ENCODE data around the gene DEFB124. TPM values are rescaled to one million over a fixed set of nuclear protein-coding genes. Genes with fewer than 3 reads are reported as not detected.

DEFB124 gene
- polyA plus RNA-seq, 1 donor from 2014 or later: not detected

DNA sequence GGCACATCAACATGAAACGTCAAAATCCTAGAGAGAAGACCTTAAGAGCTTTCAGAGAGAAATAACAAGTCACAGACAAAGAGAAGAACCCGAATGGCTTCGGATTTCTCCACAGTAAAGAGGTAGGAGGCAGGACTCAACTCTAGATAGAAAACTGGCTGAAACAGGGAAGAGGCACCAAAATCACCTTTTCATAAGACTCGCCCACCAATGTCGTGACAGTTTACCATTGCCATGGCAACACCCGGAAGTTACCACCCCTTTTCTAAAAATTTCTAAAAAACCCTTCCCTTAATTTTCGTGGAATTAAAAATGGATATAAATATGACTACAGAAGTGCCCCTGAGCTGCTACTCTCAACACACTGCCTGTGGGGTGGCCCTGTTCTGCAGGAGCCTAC, 56.6 kb downstream of the DEFB124 start:
- no peaks in the 10 kb centered on the region for H3K9me3 ChIP-seq (ENCODE audit: low read length)
- H3K36me3 ChIP-seq (ENCODE audit: insufficient read depth, low read length): no peaks in the 10 kb centered on the region
- no peak for TF ChIP-seq TAF1 (IDR thresholded peaks at IDR 0.05; ENCODE audit: low read depth)
- TF ChIP-seq, protein P1, sequence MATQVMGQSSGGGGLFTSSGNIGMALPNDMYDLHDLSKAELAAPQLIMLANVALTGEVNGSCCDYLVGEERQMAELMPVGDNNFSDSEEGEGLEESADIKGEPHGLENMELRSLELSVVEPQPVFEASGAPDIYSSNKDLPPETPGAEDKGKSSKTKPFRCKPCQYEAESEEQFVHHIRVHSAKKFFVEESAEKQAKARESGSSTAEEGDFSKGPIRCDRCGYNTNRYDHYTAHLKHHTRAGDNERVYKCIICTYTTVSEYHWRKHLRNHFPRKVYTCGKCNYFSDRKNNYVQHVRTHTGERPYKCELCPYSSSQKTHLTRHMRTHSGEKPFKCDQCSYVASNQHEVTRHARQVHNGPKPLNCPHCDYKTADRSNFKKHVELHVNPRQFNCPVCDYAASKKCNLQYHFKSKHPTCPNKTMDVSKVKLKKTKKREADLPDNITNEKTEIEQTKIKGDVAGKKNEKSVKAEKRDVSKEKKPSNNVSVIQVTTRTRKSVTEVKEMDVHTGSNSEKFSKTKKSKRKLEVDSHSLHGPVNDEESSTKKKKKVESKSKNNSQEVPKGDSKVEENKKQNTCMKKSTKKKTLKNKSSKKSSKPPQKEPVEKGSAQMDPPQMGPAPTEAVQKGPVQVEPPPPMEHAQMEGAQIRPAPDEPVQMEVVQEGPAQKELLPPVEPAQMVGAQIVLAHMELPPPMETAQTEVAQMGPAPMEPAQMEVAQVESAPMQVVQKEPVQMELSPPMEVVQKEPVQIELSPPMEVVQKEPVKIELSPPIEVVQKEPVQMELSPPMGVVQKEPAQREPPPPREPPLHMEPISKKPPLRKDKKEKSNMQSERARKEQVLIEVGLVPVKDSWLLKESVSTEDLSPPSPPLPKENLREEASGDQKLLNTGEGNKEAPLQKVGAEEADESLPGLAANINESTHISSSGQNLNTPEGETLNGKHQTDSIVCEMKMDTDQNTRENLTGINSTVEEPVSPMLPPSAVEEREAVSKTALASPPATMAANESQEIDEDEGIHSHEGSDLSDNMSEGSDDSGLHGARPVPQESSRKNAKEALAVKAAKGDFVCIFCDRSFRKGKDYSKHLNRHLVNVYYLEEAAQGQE (IDR thresholded peaks at IDR 0.05; ENCODE audit: borderline replicate concordance): no peak
- no peak overlapping the region for H3K9ac ChIP-seq (ENCODE audit: low read length)
- no peak overlapping the region for H2AFZ ChIP-seq (ENCODE audit: low read depth, low read length)
- H3K4me2 ChIP-seq (ENCODE audit: low read length): no peak overlapping the region
- no peaks in the 10 kb centered on the region for H3K9me2 ChIP-seq (ENCODE audit: insufficient read depth, low read length)
- no peak overlapping the region for H3K27ac ChIP-seq (ENCODE audit: low read length)
- no peaks in the 10 kb centered on the region for H3K79me2 ChIP-seq (replicated peaks; ENCODE audit: insufficient read depth, low read length)
- no peak overlapping the region for H3K4me3 ChIP-seq (ENCODE audit: low read length)
- H3F3A ChIP-seq (ENCODE audit: insufficient read depth, low read length, poor library complexity, severe bottlenecking): no peaks in the 10 kb centered on the region
- no peaks in the 10 kb centered on the region for H3K27me3 ChIP-seq (ENCODE audit: insufficient read depth, low read depth, low read length)
- H4K20me1 ChIP-seq (ENCODE audit: insufficient read depth): no peaks in the 10 kb centered on the region

DNA sequence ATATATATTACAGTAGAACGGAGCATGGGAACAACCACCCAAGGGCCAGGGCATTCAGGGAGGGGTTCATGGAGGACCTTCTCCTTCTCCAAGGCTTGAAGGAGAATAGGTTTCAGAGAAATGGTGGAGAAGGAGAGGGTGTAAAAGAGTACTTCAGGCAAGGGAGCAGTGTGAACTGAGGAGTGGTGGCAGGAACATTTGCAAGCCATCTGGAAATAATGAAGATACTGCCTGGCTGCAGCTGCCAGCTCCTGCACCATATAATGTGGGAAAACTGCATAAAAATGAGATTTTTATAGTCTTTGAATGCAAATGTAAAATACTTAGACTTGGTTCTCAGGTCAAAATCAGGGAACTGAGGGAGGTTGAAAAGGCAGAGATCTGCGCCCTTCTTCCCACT, 59.3 kb downstream of the DEFB124 start:
- Histone ChIP-seq H3K27ac (ENCODE audit: low read length) (no peak overlapping the region), H3K27me3 (ENCODE audit: insufficient read depth, low read depth, low read length) (no peaks in the 10 kb centered on the region), H3K4me2 (ENCODE audit: low read length) (no peak overlapping the region), H3K9me3 (ENCODE audit: low read length) (no peaks in the 10 kb centered on the region), H3K9me2 (ENCODE audit: insufficient read depth, low read length) (no peaks in the 10 kb centered on the region), H3F3A (ENCODE audit: insufficient read depth, low read length, poor library complexity, severe bottlenecking) (no peaks in the 10 kb centered on the region), H3K79me2 (replicated peaks; ENCODE audit: insufficient read depth, low read length) (no peaks in the 10 kb centered on the region), H3K36me3 (ENCODE audit: insufficient read depth, low read length) (no peaks in the 10 kb centered on the region), H2AFZ (ENCODE audit: low read depth, low read length) (no peak overlapping the region), H3K9ac (ENCODE audit: low read length) (no peak overlapping the region), H4K20me1 (ENCODE audit: insufficient read depth) (no peaks in the 10 kb centered on the region), H3K4me3 (ENCODE audit: low read length) (no peak overlapping the region)
- TF ChIP-seq EP300 (conservative IDR thresholded peaks at IDR 0.05; ENCODE audit: poor library complexity, severe bottlenecking) (no peak), SMC3 (conservative IDR thresholded peaks at IDR 0.05; ENCODE audit: poor library complexity) (no peak), POLR2AphosphoS5 (IDR thresholded peaks at IDR 0.05) (no peak), TAF1 (IDR thresholded peaks at IDR 0.05; ENCODE audit: low read depth) (no peak), MXI1 (conservative IDR thresholded peaks at IDR 0.05; ENCODE audit: poor library complexity, severe bottlenecking) (no peak), RAD21 (conservative IDR thresholded peaks at IDR 0.05) (no peak), CTCF (IDR thresholded peaks at IDR 0.05; ENCODE audit: poor library complexity, severe bottlenecking) (no peak), EZH2 (IDR thresholded peaks at IDR 0.05; ENCODE audit: borderline replicate concordance, insufficient read depth, low read length, poor library complexity, severe bottlenecking) (no peak)
- TF ChIP-seq, protein P1 (IDR thresholded peaks at IDR 0.05; ENCODE audit: borderline replicate concordance): no peak

Other genes with a start within 250 kb of the DEFB124 start
- not detected in 2 replicates for gene DEFB115, start 217.5 kb downstream of the DEFB124 start, polyA plus RNA-seq
- not detected in 2 replicates for gene DEFB116, start 166.5 kb downstream of the DEFB124 start, polyA plus RNA-seq
- not detected in 2 replicates for gene DEFB118, start 106.5 kb downstream of the DEFB124 start, polyA plus RNA-seq
- not detected in 2 replicates for gene DEFB119, start 84.5 kb downstream of the DEFB124 start, polyA plus RNA-seq
- not detected in 2 replicates for gene DEFB121, start 68.9 kb downstream of the DEFB124 start, polyA plus RNA-seq
- gene DEFB123, start 34.5 kb downstream of the DEFB124 start, polyA plus RNA-seq: not detected in 2 replicates
- not detected in 2 replicates for gene REM1, start 161 bp upstream of the DEFB124 start, polyA plus RNA-seq
- 93.1 and 95.4 TPM in 2 replicates for gene HM13, start 39.3 kb upstream of the DEFB124 start, polyA plus RNA-seq
- gene ID1, start 130.2 kb upstream of the DEFB124 start, polyA plus RNA-seq: 26.3 and 30.6 TPM in 2 replicates
- gene COX4I2, start 162.8 kb upstream of the DEFB124 start, polyA plus RNA-seq: not detected in 2 replicates
- 125 and 134 TPM in 2 replicates for gene BCL2L1, start 247.7 kb upstream of the DEFB124 start, polyA plus RNA-seq

All from neural cell (in vitro differentiated cells).